WTC11 (cell line): ENCODE results near the gene RGL1. TPM values are rescaled to one million over a fixed set of nuclear protein-coding genes. Genes with fewer than 3 reads are reported as not detected.

Experiments used
- ATAC-seq: fragments of 200-7000 bp; cut with Tn5 transposase; 2 replicates; pipeline ENCODE4 v1.10.0; 2021; ENCODE audit warnings: mild to moderate bottlenecking, moderate library complexity
- CTCF ChIA-PET: fragments of 300-600 bp; sonication (Branson Sonifier 250); formaldehyde crosslinking; loops from one replicate; lab custom pipeline; 2021; ENCODE audit warnings: antibody characterized with exemption; lab: Charles Lee
- POLR2A ChIA-PET: fragments of 350-600 bp; sonication (Branson Sonifier 250); formaldehyde crosslinking; loops from one replicate; lab custom pipeline; 2021; ENCODE audit warnings: antibody characterized with exemption; lab: Charles Lee
- DNase-seq: peaks from one replicate; pipeline ENCODE4 v3.0.0; 2021; ENCODE audit warnings: low spot score
- H3K27ac Mint-ChIP-seq: 2 replicates; pipeline ENCODE4 v1.8.0; 2021; ENCODE audit warnings: mixed read lengths
- H3K27me3 Mint-ChIP-seq: 2 replicates; pipeline ENCODE4 v1.8.0; 2021; ENCODE audit warnings: low read depth, mild to moderate bottlenecking, moderate library complexity, mixed read lengths
- H3K36me3 Mint-ChIP-seq: 2 replicates; pipeline ENCODE4 v1.8.0; 2021; ENCODE audit warnings: mixed read lengths
- H3K4me1 Mint-ChIP-seq: 2 replicates; pipeline ENCODE4 v1.8.0; 2022; ENCODE audit warnings: mixed read lengths
- H3K4me3 Mint-ChIP-seq: 2 replicates; pipeline ENCODE4 v1.8.0; 2021; ENCODE audit warnings: mild to moderate bottlenecking, moderate library complexity, mixed read lengths
- H3K9me3 Mint-ChIP-seq: 2 replicates; pipeline ENCODE4 v1.8.0; 2021; ENCODE audit warnings: mixed read lengths
- ATF1 ChIP-seq: sonication (generic); formaldehyde crosslinking; IDR thresholded peaks from 2 replicates; pipeline ENCODE4 v1.8.1; 2023; ENCODE audit warnings: mild to moderate bottlenecking, moderate library complexity, missing genetic modification reagents
- FOXJ3 ChIP-seq: sonication (generic); formaldehyde crosslinking; IDR thresholded peaks from 2 replicates; pipeline ENCODE4 v1.9.0; 2021; ENCODE audit warnings: missing genetic modification reagents, mild to moderate bottlenecking, borderline replicate concordance
- GTF2I ChIP-seq: fragments of 250-450 bp; sonication (Bioruptor Pico); conservative IDR thresholded peaks from 2 replicates; pipeline ENCODE4 v1.4.0; 2021; ENCODE audit warnings: mild to moderate bottlenecking
- JUN ChIP-seq: sonication (generic); formaldehyde crosslinking; IDR thresholded peaks from 2 replicates; pipeline ENCODE4 v1.8.0; 2023; ENCODE audit warnings: mild to moderate bottlenecking, missing genetic modification reagents
- NR3C1 ChIP-seq: sonication (generic); formaldehyde crosslinking; conservative IDR thresholded peaks from 2 replicates; pipeline ENCODE4 v1.8.1; 2023; ENCODE audit warnings: low read depth, mild to moderate bottlenecking, missing genetic modification reagents
- SMAD3 ChIP-seq: sonication (generic); formaldehyde crosslinking; IDR thresholded peaks from 2 replicates; pipeline ENCODE4 v1.8.0; 2022; ENCODE audit warnings: missing genetic modification reagents, mild to moderate bottlenecking, borderline replicate concordance
- SMAD4 ChIP-seq: sonication (generic); formaldehyde crosslinking; IDR thresholded peaks from 2 replicates; pipeline ENCODE4 v1.8.0; 2022; ENCODE audit warnings: mild to moderate bottlenecking, missing genetic modification reagents
- TEAD1 ChIP-seq: sonication (generic); formaldehyde crosslinking; IDR thresholded peaks from 2 replicates; pipeline ENCODE4 v1.8.0; 2022; ENCODE audit warnings: mild to moderate bottlenecking, missing genetic modification reagents
- ZNF121 ChIP-seq: sonication (generic); formaldehyde crosslinking; IDR thresholded peaks from 2 replicates; pipeline ENCODE4 v1.8.0; 2023; ENCODE audit warnings: missing genetic modification reagents
- total RNA-seq: library from RNA; stranded (reverse); gene quantifications from 3 replicates; pipeline ENCODE4 v1.2.3, GENCODE V29; 2021
- TF ChIP-seq, protein P1 (sequence below): sonication (generic); formaldehyde crosslinking; IDR thresholded peaks from 2 replicates; pipeline ENCODE4 v1.8.1; 2023; ENCODE audit warnings: mild to moderate bottlenecking, missing genetic modification reagents
- TF ChIP-seq, protein P2 (sequence below): sonication (generic); formaldehyde crosslinking; IDR thresholded peaks from 2 replicates; pipeline ENCODE4 v1.8.0; 2022; ENCODE audit warnings: mild to moderate bottlenecking, missing genetic modification reagents
- TF ChIP-seq, protein P3 (sequence below): sonication (generic); formaldehyde crosslinking; IDR thresholded peaks from 2 replicates; pipeline ENCODE4 v1.8.1; 2023; ENCODE audit warnings: mild to moderate bottlenecking, missing genetic modification reagents, moderate library complexity
- TF ChIP-seq, protein P4 (sequence below): sonication (generic); formaldehyde crosslinking; IDR thresholded peaks from 2 replicates; pipeline ENCODE4 v1.8.1; 2022; ENCODE audit warnings: missing genetic modification reagents, borderline replicate concordance
- TF ChIP-seq, protein P5 (sequence below): fragments of 250-450 bp; sonication (Bioruptor Pico); conservative IDR thresholded peaks from 2 replicates; pipeline ENCODE4 v1.9.0; 2021; ENCODE audit warnings: mild to moderate bottlenecking

The RGL1 gene
- total RNA-seq, 1 experiment from 2014 or later, result 1.5 TPM

DNA sequence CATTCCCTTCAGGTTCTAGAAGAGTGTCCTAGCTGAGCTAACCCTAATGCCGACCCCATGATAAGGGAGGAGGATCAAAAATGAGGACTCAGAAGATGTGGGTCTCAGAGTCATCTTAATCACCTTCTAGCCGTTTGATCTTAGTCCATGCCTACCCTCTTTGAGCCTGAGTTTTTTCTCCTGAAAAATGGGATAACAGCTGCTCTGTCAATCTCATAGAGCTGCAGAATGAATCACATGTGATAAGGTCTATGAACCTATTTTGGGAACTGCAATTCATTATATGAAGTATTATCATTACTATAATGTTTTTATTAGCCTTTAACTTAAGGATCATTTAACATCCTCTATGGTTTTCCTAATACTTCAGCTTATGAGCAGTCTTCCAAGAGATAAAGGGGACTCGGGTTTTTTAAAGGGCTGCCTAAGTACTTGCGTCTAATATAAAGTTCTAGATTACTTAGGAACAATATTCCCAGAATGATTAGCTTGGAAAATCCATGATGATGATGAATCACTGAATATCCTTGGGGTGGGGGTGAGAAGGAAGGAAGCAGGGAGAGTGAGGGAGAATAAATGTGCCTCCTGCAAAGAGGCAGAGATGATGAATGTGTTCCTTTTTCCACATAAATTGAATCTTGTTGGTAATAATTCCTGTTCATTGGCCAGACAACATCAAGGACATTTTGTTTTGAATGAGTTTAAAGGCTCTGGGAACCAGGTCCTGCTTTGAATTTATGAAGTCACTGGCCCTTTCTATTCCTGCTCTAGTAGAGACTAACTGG, 165.8 kb downstream of the RGL1 start:
- CTCF ChIA-PET, result no interaction called here
- Mint-ChIP-seq H3K4me1 (no peaks in the 10 kb centered on the region), H3K9me3 (no peaks in the 10 kb centered on the region), H3K27ac (no peak overlapping the region), H3K27me3 (no peaks in the 10 kb centered on the region), H3K4me3 (no peak overlapping the region), H3K36me3 (no peaks in the 10 kb centered on the region)
- ATAC-seq (no peak), DNase-seq (no peak)
- POLR2A ChIA-PET, result no interaction called here
- TF ChIP-seq SMAD4 (CRISPR knock-in tag) (no peak), GTF2I (CRISPR knock-in tag) (no peak), NR3C1 (CRISPR knock-in tag) (no peak), SMAD3 (CRISPR knock-in tag) (no peak), TEAD1 (CRISPR knock-in tag) (no peak), ZNF121 (CRISPR knock-in tag) (no peak), ATF1 (CRISPR knock-in tag) (no peak), JUN (CRISPR knock-in tag) (no peak)
- TF ChIP-seq, protein P1, sequence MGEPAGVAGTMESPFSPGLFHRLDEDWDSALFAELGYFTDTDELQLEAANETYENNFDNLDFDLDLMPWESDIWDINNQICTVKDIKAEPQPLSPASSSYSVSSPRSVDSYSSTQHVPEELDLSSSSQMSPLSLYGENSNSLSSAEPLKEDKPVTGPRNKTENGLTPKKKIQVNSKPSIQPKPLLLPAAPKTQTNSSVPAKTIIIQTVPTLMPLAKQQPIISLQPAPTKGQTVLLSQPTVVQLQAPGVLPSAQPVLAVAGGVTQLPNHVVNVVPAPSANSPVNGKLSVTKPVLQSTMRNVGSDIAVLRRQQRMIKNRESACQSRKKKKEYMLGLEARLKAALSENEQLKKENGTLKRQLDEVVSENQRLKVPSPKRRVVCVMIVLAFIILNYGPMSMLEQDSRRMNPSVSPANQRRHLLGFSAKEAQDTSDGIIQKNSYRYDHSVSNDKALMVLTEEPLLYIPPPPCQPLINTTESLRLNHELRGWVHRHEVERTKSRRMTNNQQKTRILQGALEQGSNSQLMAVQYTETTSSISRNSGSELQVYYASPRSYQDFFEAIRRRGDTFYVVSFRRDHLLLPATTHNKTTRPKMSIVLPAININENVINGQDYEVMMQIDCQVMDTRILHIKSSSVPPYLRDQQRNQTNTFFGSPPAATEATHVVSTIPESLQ, result no peak
- TF ChIP-seq, protein P2, sequence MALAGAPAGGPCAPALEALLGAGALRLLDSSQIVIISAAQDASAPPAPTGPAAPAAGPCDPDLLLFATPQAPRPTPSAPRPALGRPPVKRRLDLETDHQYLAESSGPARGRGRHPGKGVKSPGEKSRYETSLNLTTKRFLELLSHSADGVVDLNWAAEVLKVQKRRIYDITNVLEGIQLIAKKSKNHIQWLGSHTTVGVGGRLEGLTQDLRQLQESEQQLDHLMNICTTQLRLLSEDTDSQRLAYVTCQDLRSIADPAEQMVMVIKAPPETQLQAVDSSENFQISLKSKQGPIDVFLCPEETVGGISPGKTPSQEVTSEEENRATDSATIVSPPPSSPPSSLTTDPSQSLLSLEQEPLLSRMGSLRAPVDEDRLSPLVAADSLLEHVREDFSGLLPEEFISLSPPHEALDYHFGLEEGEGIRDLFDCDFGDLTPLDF (CRISPR knock-in tag), result no peak
- TF ChIP-seq, protein P3, sequence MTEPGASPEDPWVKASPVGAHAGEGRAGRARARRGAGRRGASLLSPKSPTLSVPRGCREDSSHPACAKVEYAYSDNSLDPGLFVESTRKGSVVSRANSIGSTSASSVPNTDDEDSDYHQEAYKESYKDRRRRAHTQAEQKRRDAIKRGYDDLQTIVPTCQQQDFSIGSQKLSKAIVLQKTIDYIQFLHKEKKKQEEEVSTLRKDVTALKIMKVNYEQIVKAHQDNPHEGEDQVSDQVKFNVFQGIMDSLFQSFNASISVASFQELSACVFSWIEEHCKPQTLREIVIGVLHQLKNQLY (CRISPR knock-in tag), result no peak
- TF ChIP-seq, protein P4, sequence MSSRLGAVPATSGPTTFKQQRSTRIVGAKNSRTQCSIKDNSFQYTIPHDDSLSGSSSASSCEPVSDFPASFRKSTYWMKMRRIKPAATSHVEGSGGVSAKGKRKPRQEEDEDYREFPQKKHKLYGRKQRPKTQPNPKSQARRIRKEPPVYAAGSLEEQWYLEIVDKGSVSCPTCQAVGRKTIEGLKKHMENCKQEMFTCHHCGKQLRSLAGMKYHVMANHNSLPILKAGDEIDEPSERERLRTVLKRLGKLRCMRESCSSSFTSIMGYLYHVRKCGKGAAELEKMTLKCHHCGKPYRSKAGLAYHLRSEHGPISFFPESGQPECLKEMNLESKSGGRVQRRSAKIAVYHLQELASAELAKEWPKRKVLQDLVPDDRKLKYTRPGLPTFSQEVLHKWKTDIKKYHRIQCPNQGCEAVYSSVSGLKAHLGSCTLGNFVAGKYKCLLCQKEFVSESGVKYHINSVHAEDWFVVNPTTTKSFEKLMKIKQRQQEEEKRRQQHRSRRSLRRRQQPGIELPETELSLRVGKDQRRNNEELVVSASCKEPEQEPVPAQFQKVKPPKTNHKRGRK, result no peak
- TF ChIP-seq, protein P5, sequence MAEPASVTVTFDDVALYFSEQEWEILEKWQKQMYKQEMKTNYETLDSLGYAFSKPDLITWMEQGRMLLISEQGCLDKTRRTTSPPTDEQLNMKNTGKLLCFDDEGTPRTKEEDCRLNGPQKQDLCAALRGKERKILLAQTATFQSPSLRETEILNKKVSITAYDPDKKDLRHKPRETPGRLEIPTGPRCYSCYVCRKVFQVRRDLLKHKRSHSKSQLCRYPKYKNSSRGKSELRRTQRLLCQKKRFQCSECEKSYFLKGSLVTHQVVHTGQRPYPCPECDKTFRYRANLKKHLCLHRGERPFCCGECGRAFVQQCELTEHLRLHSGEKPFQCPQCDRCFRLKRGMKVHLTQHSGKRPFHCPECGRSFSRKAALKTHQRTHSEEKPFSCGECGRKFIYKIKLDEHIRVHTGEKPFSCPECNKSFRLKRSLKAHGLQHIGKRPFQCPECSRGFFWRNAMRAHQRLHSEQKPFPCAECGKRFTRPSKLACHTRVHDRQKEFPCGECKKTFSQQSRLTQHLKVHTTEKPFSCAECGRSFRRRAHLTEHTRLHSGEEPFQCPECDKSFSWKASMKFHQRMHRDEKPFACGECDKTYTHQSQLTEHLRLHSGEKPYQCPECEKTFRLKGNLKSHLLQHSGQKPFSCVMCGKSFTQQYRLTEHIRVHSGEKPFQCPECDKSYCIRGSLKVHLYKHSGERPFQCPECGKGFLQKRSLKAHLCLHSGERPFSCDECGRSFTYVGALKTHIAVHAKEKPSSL (CRISPR knock-in tag), result no peak

DNA sequence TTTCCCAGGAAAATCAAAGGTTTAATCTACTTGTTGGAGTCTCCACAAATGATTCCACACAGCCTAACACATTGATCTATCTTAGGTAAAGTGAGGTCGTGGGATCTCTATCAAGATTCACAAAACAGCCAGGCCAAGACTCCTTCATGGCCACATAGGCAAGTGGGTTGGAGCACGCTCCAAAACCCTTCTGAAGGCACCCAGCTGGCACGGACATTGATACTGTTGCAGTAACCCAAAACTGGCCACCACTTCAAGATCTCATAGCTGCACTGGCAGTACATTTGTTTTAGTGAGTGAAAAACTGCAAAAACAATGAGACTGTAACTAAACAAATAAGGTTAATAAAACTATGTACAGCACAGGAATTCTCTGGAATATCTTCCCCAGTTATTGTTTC, 170.7 kb downstream of the RGL1 start:
- no peak overlapping the region for H3K27ac Mint-ChIP-seq
- CTCF ChIA-PET, result no interaction called here
- no peak overlapping the region for H3K4me3 Mint-ChIP-seq
- H3K36me3 Mint-ChIP-seq, result no peaks in the 10 kb centered on the region
- H3K4me1 Mint-ChIP-seq, result peaks cover 9% of the 10 kb centered on the region
- ATAC-seq (no peak), DNase-seq (no peak)
- H3K9me3 Mint-ChIP-seq, result no peaks in the 10 kb centered on the region
- TF ChIP-seq FOXJ3 (CRISPR knock-in tag) (no peak), SMAD3 (CRISPR knock-in tag) (no peak)
- TF ChIP-seq, all 79 proteins: peak for 0
- H3K27me3 Mint-ChIP-seq, result no peaks in the 10 kb centered on the region
- POLR2A ChIA-PET, result no interaction called here
